Stimulated activated CD4-positive, alpha-beta T cell treated with anti-CD3 and anti-CD28 coated beads, Interleukin-15, amount 100 ng/mL, for 1 hour (primary cell): Measurements from ENCODE around the gene TRMT61A.
"Not testable (repeated sequence)": the region's sequence is repeated elsewhere in the genome, so short reads cannot be mapped to it uniquely, and the experiment has no call there.

Experiments used
- DNase-seq, 2 donors: peaks; one replicate each; pipeline ENCODE4 v3.0.0-alpha.2; 2020; ENCODE audit warnings: low read depth in 1 of 2, low spot score in 1 of 2

The TRMT61A gene

DNA sequence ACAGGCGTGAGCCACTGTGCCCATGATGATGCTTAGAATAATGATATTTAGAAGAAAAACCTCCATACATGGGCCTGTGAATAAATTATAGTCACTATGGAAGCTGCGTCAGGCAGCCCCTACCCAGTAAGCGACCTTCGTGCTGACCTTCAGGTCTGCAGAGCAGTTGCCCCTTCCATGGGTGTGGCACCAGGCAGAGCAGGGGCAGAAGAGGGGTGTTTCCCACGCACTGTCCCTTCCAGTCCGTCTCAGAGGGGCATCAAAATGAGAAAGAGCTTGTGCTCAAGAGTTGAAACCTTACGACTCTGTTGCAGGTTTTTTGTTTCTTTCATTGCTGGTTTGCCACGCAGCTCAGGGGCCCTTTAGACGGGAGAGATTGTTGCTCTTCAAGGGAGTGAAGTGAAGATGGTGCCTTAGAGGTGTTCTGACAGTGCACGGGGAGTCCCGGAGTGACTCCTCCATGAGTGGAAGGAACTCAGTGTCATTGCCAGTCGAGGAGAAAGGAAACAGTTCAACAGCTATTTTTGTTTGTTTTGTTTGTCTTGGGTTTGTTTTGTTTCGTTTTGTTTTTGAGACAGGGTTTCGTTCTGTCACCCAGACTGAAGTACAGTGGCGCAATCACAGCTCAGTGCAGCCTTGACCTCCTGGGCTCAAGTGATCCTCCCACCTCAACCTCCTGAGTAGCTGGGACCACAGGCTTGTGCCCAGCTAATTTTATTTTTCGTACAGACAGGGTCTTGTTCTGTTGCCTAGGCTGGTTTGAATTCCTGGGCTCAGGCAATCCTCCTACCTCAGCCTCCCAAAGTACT lies 20.3 kb upstream of the TRMT61A start:
- DNase-seq = no peak

DNA sequence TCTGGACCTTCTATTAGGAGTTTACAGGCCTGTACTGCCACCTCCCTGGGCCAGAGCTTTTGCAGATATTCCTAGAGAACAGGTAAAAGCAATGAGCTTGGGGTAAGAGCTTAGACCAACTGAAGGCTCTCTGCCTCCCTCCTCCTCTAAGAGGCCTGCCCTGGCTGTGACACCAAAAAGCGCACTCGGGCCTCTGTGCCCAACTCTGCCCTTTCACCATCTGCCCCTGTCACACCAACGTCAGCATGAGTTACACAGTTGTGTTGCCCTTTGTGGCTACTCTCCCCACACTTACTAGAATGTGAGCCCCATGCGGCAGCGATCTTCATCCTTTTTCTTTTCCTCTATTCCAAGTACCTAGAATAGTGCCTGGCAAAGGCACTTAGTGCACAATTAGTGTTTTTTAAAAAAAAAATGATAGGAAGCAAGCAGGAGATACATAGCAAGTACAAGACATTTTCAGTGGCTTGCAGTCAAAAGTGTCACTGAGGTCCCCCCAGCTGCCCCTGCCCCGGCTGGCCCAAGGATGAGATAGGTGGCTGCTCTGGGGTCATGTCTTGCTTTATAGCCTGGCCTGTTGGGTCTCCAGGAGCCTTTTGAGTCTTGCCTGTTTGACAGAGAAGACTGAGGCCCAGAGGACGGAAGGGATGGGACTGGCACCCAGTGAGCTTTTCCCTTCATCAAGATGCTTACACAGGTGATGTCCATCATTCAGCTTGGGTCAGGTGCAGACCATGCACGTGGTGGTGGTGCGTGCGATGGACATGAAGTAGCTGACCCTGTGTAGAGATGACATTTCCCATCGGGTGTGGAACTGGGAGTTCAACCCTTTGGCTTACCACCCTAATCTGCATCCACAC lies 18.9 kb upstream of the TRMT61A start:
- DNase-seq = no peak

- DNase-seq = no peak
Measured at GRCh38 chr14:103510724-103511693, 18.0 kb upstream of the TRMT61A start.

DNA sequence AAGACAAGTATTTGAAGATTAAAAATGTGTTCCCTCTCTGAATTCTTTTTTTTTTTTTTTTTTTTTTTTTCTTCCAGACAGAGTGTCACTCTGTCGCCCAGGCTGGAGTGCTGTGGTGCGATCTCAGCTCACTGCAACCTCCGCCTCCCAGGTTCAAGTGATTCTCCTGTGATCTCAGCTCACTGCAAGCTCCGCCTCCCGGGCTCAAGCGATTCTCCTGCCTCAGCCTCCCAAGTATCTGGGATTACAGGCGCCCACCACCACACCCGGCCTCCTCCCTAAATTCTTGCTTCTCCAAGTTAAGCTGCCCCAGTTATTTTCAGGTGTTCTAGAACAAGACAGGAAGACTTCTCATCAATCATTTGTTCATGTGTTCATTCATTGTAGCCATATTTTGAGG lies 16.8 kb upstream of the TRMT61A start:
- DNase-seq = not testable (repeated sequence)

- no peak for DNase-seq
Measured at GRCh38 chr14:103512701-103513611, 16.0 kb upstream of the TRMT61A start.

- DNase-seq = no peak
Measured at GRCh38 chr14:103514596-103515421, 14.2 kb upstream of the TRMT61A start.

DNA sequence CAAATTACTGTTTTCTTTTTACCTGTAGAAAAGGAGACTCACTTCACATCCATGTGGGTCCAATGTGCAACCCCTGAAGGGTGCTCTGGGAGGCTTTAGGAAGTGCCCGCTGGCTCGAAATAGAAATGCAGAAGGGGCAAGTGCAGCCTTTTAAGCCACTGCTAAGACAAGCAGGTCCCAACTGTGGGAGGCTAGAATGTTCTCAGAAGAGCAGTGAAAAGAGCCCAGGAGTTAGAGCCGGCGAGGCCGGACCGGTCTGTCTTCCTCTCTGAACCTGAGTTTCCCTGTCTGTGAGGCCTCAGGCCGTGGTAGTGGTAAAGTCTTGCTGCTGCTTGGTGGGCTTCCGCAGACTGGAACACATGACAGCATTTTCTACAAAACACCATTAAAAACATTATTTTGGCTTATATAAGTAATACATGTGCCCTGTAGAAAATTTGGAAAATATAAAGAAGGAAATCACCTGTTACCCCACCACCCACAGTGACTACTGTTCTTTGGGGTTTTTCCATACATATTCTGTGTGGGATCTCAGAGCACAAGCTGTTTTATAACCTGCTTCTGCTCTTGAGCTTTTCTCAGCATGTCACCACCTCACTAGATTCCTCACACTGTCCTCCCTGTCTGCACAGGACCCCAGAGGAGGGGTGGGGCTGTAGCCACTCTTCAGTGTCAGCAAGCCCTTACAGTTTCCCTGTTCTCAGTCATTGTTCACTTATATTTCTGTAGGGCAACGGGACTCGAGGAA lies 12.4 kb upstream of the TRMT61A start:
- no peak for DNase-seq

DNA sequence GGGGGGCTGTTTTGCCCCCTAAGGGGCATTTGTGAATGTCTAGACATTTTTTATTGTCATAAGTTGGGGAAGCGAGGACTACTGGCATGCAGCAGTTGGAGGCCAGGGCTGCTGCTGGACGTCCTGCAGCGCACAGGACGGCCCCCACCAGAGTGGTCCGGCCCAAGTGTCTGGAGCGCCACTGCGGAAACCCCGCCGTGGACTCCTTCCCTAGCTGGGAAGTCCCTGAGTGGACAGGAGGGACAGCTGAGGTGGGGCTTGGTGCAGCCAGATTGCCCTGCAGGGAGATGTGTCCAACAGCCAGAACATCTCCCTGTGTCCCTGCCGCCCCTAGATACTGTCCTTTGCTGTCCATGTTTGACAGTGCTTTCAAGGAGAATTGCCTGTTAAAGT lies 11.8 kb upstream of the TRMT61A start:
- DNase-seq = no peak

DNA sequence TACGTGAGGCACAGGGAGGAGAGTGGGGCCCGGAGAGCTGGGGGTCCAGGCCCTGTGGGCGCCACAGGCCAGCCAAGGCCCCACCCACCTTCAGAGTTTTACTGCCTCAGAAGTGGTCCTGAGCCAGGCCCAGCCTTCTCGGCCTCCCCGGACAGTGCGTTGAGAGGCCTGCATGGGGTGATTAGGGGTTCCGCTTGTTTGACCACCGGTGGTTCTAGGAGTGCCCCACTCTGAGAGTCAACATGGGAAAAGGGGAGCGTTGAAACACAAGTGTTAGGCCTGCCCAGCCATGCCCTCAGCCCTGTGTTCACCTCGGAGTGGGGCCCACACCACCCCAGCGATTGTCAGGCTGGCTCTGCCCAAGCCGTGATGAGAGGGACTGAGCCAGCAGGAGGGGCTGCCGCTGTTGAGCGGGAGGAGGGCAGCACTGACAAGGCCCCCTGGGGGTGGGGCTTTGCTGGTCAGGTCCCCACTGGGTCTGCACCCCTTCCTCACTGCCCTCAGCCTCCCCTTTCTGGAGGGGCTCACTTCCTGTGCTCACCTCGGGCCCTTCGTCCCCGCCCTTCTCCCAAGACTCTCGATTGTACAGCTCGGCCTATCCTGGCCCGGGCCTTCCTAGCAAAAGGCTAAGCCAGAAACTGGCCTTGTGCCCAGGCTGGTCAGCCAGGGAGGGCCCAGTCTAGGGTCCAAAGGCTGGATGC lies 11.1 kb upstream of the TRMT61A start:
- DNase-seq = no peak

DNA sequence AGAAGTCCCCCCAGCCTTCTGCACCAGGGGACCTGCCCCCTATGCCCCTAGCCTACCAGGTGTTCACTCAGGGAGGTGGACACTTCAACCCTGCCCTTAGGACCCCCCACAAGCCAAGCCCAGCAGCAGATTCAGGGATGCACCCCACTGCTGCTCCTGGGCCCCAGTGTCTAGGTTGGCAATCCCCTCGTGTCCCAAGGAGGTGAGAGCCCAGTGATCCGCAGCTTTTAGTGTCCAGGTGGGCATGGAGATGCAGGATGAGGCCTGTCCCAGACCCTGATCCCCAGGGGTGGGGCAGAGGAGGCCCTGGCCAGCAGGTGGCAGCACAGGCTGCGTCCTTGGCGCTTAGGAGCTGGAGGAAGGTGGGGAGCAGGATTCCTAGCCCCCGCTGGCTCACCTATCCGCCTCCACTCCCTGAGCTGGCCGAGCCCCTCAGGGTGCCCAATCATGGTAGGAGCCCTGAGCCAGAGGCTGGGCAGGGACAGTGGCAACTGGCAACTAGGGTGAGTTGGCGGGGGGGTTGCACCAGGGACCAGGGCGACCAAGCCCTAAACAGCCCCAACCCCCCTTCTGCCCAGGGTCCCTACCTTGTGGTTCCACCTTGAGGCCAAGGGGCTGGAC lies 10.5 kb upstream of the TRMT61A start:
- peak; percentile 26 to 50 for DNase-seq

- DNase-seq = no peak
Measured at GRCh38 chr14:103519043-103519836, 9.8 kb upstream of the TRMT61A start.

- DNase-seq = no peak
Measured at GRCh38 chr14:103519837-103520212, 9.2 kb upstream of the TRMT61A start.

DNA sequence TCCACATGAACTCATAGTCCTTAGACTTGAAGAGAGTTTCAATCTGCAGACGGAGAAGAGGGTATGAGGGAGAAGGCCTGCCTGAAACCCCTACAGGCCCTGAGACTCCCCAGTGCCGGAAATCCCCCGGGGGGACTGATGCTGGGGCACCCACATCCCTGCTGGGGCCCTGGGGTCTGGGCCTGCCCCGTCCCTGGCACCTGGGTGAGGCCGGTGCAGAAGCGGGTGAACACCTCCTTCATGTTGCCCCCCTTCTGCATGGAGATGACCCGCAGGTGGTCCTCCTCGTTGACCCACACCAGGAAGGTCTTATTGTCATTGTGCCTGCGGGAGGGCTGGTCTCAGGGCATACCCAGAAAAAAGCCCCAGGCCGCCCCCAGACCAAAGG lies 8.7 kb upstream of the TRMT61A start:
- no peak for DNase-seq

GRCh38 chr14:103520657-103521437 lies 8.1 kb upstream of the TRMT61A start:
- peak; percentile 38 to 52 for DNase-seq

DNA sequence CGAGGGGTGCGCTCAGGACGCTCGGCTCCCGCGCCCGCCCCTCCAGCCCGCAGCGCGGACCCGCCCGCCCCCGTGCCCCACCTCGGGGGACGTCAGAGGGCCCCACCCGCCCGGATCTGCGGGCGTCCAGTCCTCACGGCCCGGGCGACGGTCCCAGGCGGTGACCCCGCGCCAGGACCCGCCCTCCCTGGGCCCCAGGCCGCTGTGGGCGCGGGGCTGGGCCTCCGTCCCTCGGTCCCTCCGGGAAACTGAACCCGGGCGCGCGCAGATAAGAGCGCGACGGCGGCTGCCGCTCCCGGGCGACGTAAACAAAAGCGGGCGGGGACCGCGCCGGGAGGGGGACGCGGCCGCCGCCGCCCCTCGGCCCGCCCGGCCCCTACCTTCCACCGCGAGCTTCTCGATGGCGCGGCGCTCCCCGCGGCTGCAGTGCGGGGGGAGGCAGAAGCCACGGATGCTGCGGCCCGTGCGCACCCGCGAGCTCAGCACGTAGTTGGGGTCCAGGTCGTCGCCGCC lies 7.5 kb upstream of the TRMT61A start:
- DNase-seq = no peak
